Natural killer cell (primary cell): ENCODE measurements around the gene MUC2. TPM values are rescaled to one million over a fixed set of nuclear protein-coding genes. Genes with fewer than 3 reads are reported as not detected.
A peak's percentile ranks its signal among the peaks of the same experiment; 100 is the strongest.

Experiments
- ATAC-seq, 3 donors: fragments of 150-1000 bp in 2 of 3; fragments of 200-7000 bp in 1 of 3; cut with Tn5 transposase; 1 replicate in 1 of 3; 2 replicates in 2 of 3; pipeline ENCODE4 v1.10.0; 2021; ENCODE audit warnings: mild to moderate bottlenecking in 2 of 3, moderate library complexity in 2 of 3
- DNase-seq, 2 donors: peaks; one replicate each; pipeline versions ENCODE4 v3.0.0 to v3.0.0-alpha.2; 2013 to 2021; ENCODE audit warnings: mixed read lengths in 1 of 2
- H3K27ac ChIP-seq: one replicate; pipeline ENCODE4 v1.5.1; 2013; ENCODE audit warnings: mild to moderate bottlenecking, low read length
- H3K27me3 ChIP-seq: one replicate; pipeline ENCODE4 v1.6.1; 2013; ENCODE audit warnings: low read length; ENCODE audit not compliant: control insufficient read depth, insufficient read depth
- H3K36me3 ChIP-seq: one replicate; pipeline ENCODE4 v1.6.1; 2013; ENCODE audit warnings: low read length; ENCODE audit not compliant: control insufficient read depth, insufficient read depth
- H3K4me1 ChIP-seq: one replicate; pipeline ENCODE4 v1.6.1; 2013; ENCODE audit warnings: low read length; ENCODE audit not compliant: control insufficient read depth, insufficient read depth
- H3K4me3 ChIP-seq: one replicate; pipeline ENCODE4 v1.5.1; 2013; ENCODE audit warnings: low read length
- H3K9me3 ChIP-seq: one replicate; pipeline ENCODE4 v1.6.1; 2013; ENCODE audit warnings: low read length; ENCODE audit not compliant: control insufficient read depth, insufficient read depth
- H3K27ac Mint-ChIP-seq, 2 donors: one replicate each; pipeline ENCODE4 v1.8.0; 2022; ENCODE audit warnings: mild to moderate bottlenecking in 2 of 2, mixed read lengths in 2 of 2, moderate library complexity in 1 of 2
- H3K27me3 Mint-ChIP-seq, 2 donors: one replicate each; pipeline ENCODE4 v1.8.0; 2022; ENCODE audit warnings: low read depth in 2 of 2, mixed read lengths in 2 of 2
- H3K36me3 Mint-ChIP-seq: one replicate; pipeline ENCODE4 v1.8.0; 2022; ENCODE audit warnings: mixed read lengths
- H3K4me1 Mint-ChIP-seq, 2 donors: one replicate each; pipeline ENCODE4 v1.8.0; 2022; ENCODE audit warnings: mixed read lengths in 2 of 2
- H3K4me3 Mint-ChIP-seq: one replicate; pipeline ENCODE4 v1.8.0; 2022; ENCODE audit warnings: mild to moderate bottlenecking, moderate library complexity, mixed read lengths
- H3K9me3 Mint-ChIP-seq, 2 donors: one replicate each; pipeline ENCODE4 v1.8.0; 2022; ENCODE audit warnings: mixed read lengths in 2 of 2
- WGBS: methylation state at CpG from one replicate; pipeline ENCODE4 v1.1.7; 2013; ENCODE audit warnings: missing lambda C conversion rate; ENCODE audit not compliant: insufficient coverage; 5-methylcytosine and 5-hydroxymethylcytosine counted together
- intact Hi-C: fragments of 100-400 bp; cut with micrococcal nuclease; formaldehyde crosslinking; loops from one replicate; pipeline ENCODE4 v1.14.2; 2022
- total RNA-seq, 4 donors: library from RNA; stranded (reverse); fragments of 120-200 nt in 1 of 4; gene quantifications; one replicate each; pipeline versions ENCODE4 v1.2.3 to v1.2.4, GENCODE V29; 2013 to 2022
- TF ChIP-seq, protein P1 (sequence below): fragments of 200-600 bp; IDR thresholded peaks from one replicate; pipeline ENCODE4 v1.8.0; 2022; ENCODE audit warnings: antibody characterized with exemption

MUC2 gene
- total RNA-seq, 3 donors from 2014 or later (not counting 1 experiment from before 2014, with no cell fraction given) = not detected

DNA sequence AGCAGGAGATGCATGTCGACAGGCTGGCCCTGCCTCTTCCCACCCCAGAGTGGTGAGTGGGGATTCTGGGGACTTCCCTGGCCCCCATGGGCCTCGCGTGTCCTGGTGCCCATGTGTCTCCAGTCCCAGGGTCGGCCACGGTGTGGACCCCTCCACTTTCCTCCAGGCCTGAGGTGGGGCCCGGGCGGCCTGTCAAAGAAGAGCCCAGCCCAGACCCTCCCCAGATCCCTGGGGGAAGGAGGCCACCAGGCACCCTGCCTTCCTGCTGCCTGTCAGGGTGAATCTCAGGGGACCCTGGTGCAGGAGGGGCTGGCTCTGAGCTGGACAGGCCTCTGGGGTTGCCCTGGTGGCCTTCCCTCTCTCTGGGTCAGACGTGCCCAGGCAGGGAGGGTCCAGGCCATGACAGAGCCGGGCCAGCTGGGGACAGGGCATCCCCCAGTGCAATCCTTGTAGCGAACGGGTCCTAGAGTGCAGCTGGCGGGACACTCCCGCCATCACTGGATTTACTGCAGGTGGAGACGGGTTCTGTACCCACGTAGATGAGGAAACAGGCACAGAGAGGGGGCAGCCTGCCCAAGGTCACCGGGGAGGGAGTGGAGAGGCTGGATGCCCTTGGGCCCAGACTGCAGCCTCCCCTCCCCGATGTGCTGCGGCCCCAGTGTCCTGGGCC lies 24.6 kb upstream of the MUC2 start:
- Mint-ChIP-seq H3K27me3 (peaks cover 0 to 7% of the 10 kb centered on the region in 2 donors), H3K9me3 (no peaks in the 10 kb centered on the region), H3K27ac (no peak overlapping the region), H3K4me3 (no peak overlapping the region), H3K4me1 (peaks cover 18% of the 10 kb centered on the region in 2 donors), H3K36me3 (no peaks in the 10 kb centered on the region)
- no peak for DNase-seq
- Histone ChIP-seq H3K4me3 (no peak overlapping the region), H3K36me3 (no peaks in the 10 kb centered on the region), H3K4me1 (peaks cover 19% of the 10 kb centered on the region), H3K27me3 (peaks cover 5% of the 10 kb centered on the region), H3K27ac (no peak overlapping the region), H3K9me3 (no peaks in the 10 kb centered on the region)
- TF ChIP-seq, protein P1, sequence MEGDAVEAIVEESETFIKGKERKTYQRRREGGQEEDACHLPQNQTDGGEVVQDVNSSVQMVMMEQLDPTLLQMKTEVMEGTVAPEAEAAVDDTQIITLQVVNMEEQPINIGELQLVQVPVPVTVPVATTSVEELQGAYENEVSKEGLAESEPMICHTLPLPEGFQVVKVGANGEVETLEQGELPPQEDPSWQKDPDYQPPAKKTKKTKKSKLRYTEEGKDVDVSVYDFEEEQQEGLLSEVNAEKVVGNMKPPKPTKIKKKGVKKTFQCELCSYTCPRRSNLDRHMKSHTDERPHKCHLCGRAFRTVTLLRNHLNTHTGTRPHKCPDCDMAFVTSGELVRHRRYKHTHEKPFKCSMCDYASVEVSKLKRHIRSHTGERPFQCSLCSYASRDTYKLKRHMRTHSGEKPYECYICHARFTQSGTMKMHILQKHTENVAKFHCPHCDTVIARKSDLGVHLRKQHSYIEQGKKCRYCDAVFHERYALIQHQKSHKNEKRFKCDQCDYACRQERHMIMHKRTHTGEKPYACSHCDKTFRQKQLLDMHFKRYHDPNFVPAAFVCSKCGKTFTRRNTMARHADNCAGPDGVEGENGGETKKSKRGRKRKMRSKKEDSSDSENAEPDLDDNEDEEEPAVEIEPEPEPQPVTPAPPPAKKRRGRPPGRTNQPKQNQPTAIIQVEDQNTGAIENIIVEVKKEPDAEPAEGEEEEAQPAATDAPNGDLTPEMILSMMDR = no peak
- ATAC-seq = no peak
- 74% methylated on average over 18 of the region's 18 CpGs for WGBS
- intact Hi-C loops = no loop called here

DNA sequence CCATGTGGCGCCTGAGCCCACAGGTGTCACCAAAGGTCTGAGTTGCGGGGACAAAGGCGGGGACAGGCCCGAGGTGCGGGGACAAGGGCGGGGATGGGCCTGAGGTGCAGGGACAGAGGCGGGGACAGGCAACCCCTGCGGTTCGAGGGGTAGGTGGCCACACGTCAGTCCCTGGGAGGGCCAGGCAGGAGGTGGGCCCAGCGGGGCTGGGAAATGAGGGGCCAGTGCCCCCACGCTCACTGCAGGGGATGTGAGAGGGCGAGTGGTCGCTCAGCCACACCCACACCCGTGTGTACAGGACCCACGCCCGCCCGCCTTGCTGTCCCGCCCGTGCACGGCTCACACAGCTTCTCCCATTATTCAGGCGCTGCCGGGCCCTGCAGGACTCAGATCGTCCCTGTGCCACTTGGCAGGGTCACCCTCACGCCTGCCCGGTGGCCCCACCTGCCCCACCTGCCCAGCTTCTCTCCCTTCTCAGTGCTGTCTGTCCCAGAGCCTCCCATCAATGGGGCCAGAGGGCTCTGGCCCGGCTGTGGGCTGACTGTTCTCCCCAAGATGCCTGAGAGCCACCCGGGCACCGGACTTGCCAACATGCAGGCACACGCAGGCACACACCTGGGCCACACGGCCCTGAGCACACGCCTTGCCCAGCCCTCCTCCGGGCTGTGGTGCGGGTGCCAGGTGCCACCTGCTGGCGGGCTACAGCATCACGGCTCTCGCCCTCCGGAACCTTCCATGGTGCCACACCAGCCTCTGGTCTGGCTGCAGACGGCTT lies 23.9 kb upstream of the MUC2 start:
- Mint-ChIP-seq H3K27me3 (peaks cover 0 to 7% of the 10 kb centered on the region in 2 donors), H3K27ac (no peak overlapping the region), H3K36me3 (no peaks in the 10 kb centered on the region), H3K4me3 (no peak overlapping the region), H3K9me3 (no peaks in the 10 kb centered on the region), H3K4me1 (peaks cover 18% of the 10 kb centered on the region in 2 donors)
- H3K4me1 ChIP-seq = peaks cover 18% of the 10 kb centered on the region
- intact Hi-C loops = loop anchor here (1.0 kb wide), 1 partner anchor 202 kb away; no protein-coding TSS in a partner anchor
- 50% methylated on average over 39 of the region's 39 CpGs for WGBS
- H3K36me3 ChIP-seq = no peaks in the 10 kb centered on the region
- no peak overlapping the region for H3K27ac ChIP-seq
- no peak overlapping the region for H3K4me3 ChIP-seq
- TF ChIP-seq, protein P1 = peak; percentile 81
- H3K9me3 ChIP-seq = no peaks in the 10 kb centered on the region
- H3K27me3 ChIP-seq = peaks cover 5% of the 10 kb centered on the region
- ATAC-seq (peak in 2 of 3 donors; percentile 98 to 99), DNase-seq (peak; percentile 63 to 85)

DNA sequence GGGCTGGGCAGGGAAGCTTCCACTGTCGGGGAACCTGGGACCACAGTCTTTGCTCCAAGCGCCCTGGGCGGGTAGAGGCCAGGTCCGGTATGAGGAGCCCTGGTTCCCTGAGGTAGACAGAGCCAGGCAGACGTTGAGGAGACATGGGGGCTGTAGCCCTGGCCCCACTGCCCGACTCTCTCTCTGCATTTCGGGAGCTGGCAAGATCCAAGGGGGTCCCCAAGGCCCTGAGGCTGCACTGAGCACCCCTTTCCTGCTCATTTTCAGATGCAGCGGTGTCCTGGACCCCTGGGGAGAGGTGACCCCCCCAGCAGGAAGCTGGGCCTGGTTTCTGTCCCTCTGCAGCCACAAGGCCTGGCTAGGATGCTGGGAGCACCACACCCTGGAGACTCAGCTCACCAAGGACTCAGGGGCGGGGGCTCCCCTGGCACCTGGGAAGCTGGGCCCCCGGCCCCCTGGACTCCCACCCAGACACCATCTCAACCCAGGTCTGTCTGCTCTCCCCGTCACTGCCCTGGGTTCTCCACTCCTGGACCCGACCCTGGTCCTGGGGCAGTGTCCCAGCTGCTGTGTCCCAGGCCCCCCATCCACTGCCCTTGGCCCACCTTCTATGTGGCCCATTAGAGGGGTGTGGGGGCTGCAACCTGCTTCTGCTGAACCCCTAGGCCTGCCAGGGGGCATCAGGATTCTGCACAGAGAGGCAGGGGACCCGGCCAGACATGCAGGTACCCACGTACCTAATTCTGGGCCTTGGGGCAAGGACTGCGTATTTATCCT lies 23.1 kb upstream of the MUC2 start:
- WGBS = 65% methylated on average over 15 of the region's 15 CpGs
- no peaks in the 10 kb centered on the region for H3K36me3 ChIP-seq
- no peak overlapping the region for H3K27ac ChIP-seq
- Mint-ChIP-seq H3K36me3 (no peaks in the 10 kb centered on the region), H3K27ac (no peak overlapping the region), H3K4me3 (no peak overlapping the region), H3K9me3 (no peaks in the 10 kb centered on the region), H3K4me1 (peaks cover 11 to 12% of the 10 kb centered on the region in 2 donors), H3K27me3 (peaks cover 0 to 7% of the 10 kb centered on the region in 2 donors)
- DNase-seq (no peak), ATAC-seq (no peak)
- intact Hi-C loops = loop anchor here (1.0 kb wide), 1 partner anchor 203 kb away; no protein-coding TSS in a partner anchor
- H3K4me3 ChIP-seq = no peak overlapping the region
- TF ChIP-seq, protein P1 = peak; percentile 45
- peaks cover 5% of the 10 kb centered on the region for H3K27me3 ChIP-seq
- peaks cover 12% of the 10 kb centered on the region for H3K4me1 ChIP-seq
- H3K9me3 ChIP-seq = no peaks in the 10 kb centered on the region
